GM23338 (cell line): ENCODE measurements around the gene OSBPL10. TPM values are rescaled to one million over a fixed set of nuclear protein-coding genes. Genes with fewer than 3 reads are reported as not detected.

Experiments used
- ATAC-seq: fragments of 200-7000 bp; cut with Tn5 transposase; 3 replicates; pipeline ENCODE4 v1.9.1; 2020
- DNase-seq: peaks from one replicate; pipeline ENCODE4 v3.0.0-alpha.2; 2015; ENCODE audit warnings: low spot score
- H2AFZ ChIP-seq: fragments of 200-600 bp; sonication (generic); 2 replicates; pipeline ENCODE4 v1.8.0; 2016; ENCODE audit warnings: antibody characterized with exemption, mild to moderate bottlenecking, moderate library complexity
- H3F3A ChIP-seq: fragments of 200-600 bp; sonication (generic); replicated peaks from 2 replicates; pipeline ENCODE4 v1.8.0; 2017; ENCODE audit warnings: antibody characterized with exemption, mixed run types, low read depth
- H3K27ac ChIP-seq: fragments of 200-600 bp; sonication (generic); 2 replicates; pipeline ENCODE4 v1.6.1; 2016; ENCODE audit warnings: low read depth
- H3K27me3 ChIP-seq: fragments of 200-600 bp; sonication (generic); 2 replicates; pipeline ENCODE4 v1.8.0; 2016; ENCODE audit warnings: mild to moderate bottlenecking, mixed run types, moderate library complexity; ENCODE audit not compliant: insufficient read depth
- H3K36me3 ChIP-seq: fragments of 200-600 bp; sonication (generic); 2 replicates; pipeline ENCODE4 v1.8.0; 2016; ENCODE audit warnings: mild to moderate bottlenecking; ENCODE audit not compliant: insufficient read depth
- H3K4me1 ChIP-seq: fragments of 200-600 bp; sonication (generic); 2 replicates; pipeline ENCODE4 v1.8.0; 2016; ENCODE audit warnings: mild to moderate bottlenecking, moderate library complexity; ENCODE audit not compliant: insufficient read depth
- H3K4me2 ChIP-seq: fragments of 200-600 bp; sonication (generic); 2 replicates; pipeline ENCODE4 v1.7.1; 2017; ENCODE audit warnings: mixed run types
- H3K4me3 ChIP-seq: fragments of 200-600 bp; sonication (generic); 2 replicates; pipeline ENCODE4 v1.6.1; 2016; ENCODE audit warnings: mixed run types
- H3K79me2 ChIP-seq: fragments of 200-600 bp; sonication (generic); replicated peaks from 2 replicates; pipeline ENCODE4 v1.8.0; 2017; ENCODE audit warnings: mild to moderate bottlenecking; ENCODE audit not compliant: insufficient read depth
- H3K9me2 ChIP-seq: fragments of 200-600 bp; sonication (generic); 2 replicates; pipeline ENCODE4 v1.8.0; 2017; ENCODE audit not compliant: insufficient read depth
- H4K20me1 ChIP-seq: fragments of 200-600 bp; sonication (generic); replicated peaks from 2 replicates; pipeline ENCODE4 v1.8.0; 2017; ENCODE audit warnings: mild to moderate bottlenecking; ENCODE audit not compliant: insufficient read depth
- H3K27ac Mint-ChIP-seq: 2 replicates; pipeline ENCODE4 v1.8.0; 2020; ENCODE audit warnings: inconsistent platforms, mild to moderate bottlenecking, moderate library complexity, mixed read lengths
- H3K27me3 Mint-ChIP-seq: 3 replicates; pipeline ENCODE4 v1.8.0; 2022; ENCODE audit warnings: low read depth, mild to moderate bottlenecking, moderate library complexity, mixed read lengths, inconsistent platforms; ENCODE audit not compliant: insufficient read depth, poor library complexity
- H3K36me3 Mint-ChIP-seq: 3 replicates; pipeline ENCODE4 v1.8.0; 2021; ENCODE audit warnings: low read depth, mild to moderate bottlenecking, inconsistent platforms, moderate library complexity, mixed read lengths
- H3K4me1 Mint-ChIP-seq: 3 replicates; pipeline ENCODE4 v1.8.0; 2020; ENCODE audit warnings: mild to moderate bottlenecking, inconsistent platforms, mixed read lengths
- H3K4me3 Mint-ChIP-seq: 3 replicates; pipeline ENCODE4 v1.8.0; 2021; ENCODE audit warnings: moderate library complexity, mild to moderate bottlenecking, inconsistent platforms, mixed read lengths
- H3K9me3 Mint-ChIP-seq: 3 replicates; pipeline ENCODE4 v1.8.0; 2020; ENCODE audit warnings: moderate library complexity, mild to moderate bottlenecking, inconsistent platforms, mixed read lengths
- CREB1 ChIP-seq: fragments of 250-450 bp; sonication (Bioruptor Pico); IDR thresholded peaks from 2 replicates; pipeline ENCODE4 v1.5.0; 2020; ENCODE audit warnings: low read depth, mild to moderate bottlenecking, moderate library complexity
- CTCF ChIP-seq, 2 experiments: fragments of 200-600 bp in 1 of 2; sonication (generic) in 1 of 2; conservative IDR thresholded peaks; 2 replicates each; pipeline versions ENCODE4 v1.5.1 to v1.6.1; 2016 to 2017; ENCODE audit warnings: antibody characterized with exemption in 2 of 2, low read depth in 2 of 2, mild to moderate bottlenecking in 2 of 2, moderate library complexity in 1 of 2
- ETS1 ChIP-seq: IDR thresholded peaks from 2 replicates; pipeline ENCODE4 v1.6.1; 2016; ENCODE audit warnings: antibody characterized with exemption
- EZH2 ChIP-seq: fragments of 200-600 bp; sonication (generic); IDR thresholded peaks from one replicate; pipeline ENCODE4 v1.8.0; 2017; ENCODE audit warnings: antibody characterized with exemption, mild to moderate bottlenecking, low read depth; ENCODE audit not compliant: unreplicated experiment
- EZH2phosphoT487 ChIP-seq: fragments of 200-600 bp; sonication (generic); IDR thresholded peaks from one replicate; pipeline ENCODE4 v1.8.1; 2018; ENCODE audit warnings: antibody characterized with exemption; ENCODE audit not compliant: unreplicated experiment
- JUNB ChIP-seq: IDR thresholded peaks from one replicate; pipeline ENCODE4 v1.6.1; 2016; ENCODE audit warnings: antibody characterized with exemption; ENCODE audit not compliant: unreplicated experiment
- NANOG ChIP-seq: IDR thresholded peaks from 2 replicates; pipeline ENCODE4 v1.6.1; 2016; ENCODE audit warnings: antibody characterized with exemption, borderline replicate concordance
- POLR2AphosphoS5 ChIP-seq: IDR thresholded peaks from 2 replicates; pipeline ENCODE4 v1.6.1; 2016; ENCODE audit warnings: antibody characterized with exemption, low read depth
- REST ChIP-seq: IDR thresholded peaks from one replicate; pipeline ENCODE4 v1.6.1; 2018; ENCODE audit warnings: antibody characterized with exemption; ENCODE audit not compliant: unreplicated experiment
- STAT1 ChIP-seq: IDR thresholded peaks from one replicate; pipeline ENCODE4 v1.6.1; 2016; ENCODE audit warnings: antibody characterized with exemption; ENCODE audit not compliant: unreplicated experiment
- ZNF114 ChIP-seq: fragments of 250-450 bp; sonication (Bioruptor Pico); IDR thresholded peaks from 2 replicates; pipeline ENCODE4 v1.5.0; 2020; ENCODE audit warnings: mild to moderate bottlenecking, moderate library complexity
- ZNF331 ChIP-seq: fragments of 250-450 bp; sonication (Bioruptor Pico); IDR thresholded peaks from 2 replicates; pipeline ENCODE4 v1.5.0; 2020; ENCODE audit warnings: low read depth, mild to moderate bottlenecking, moderate library complexity
- polyA plus RNA-seq: library from polyadenylated mRNA; unstranded; fragments of >200 nt; fragmentation: Nextera tagmentation; extraction: Ambion mirVana; gene quantifications from 2 replicates; pipeline ENCODE4 v1.2.1, GENCODE V29; 2016
- total RNA-seq: library from RNA; depleted of rRNA; stranded (reverse); fragments of >200 nt; shearing (Covaris generic); gene quantifications from 2 replicates; pipeline ENCODE4 v1.2.3, GENCODE V29; 2014
- TF ChIP-seq, protein P1 (sequence below): fragments of 250-450 bp; sonication (Bioruptor Pico); IDR thresholded peaks from 2 replicates; pipeline ENCODE4 v1.5.0; 2020; ENCODE audit warnings: mild to moderate bottlenecking, moderate library complexity

The OSBPL10 gene
- total and polyA plus RNA-seq, 2 experiments from 2014 or later, result 23.8 to 149 TPM

DNA sequence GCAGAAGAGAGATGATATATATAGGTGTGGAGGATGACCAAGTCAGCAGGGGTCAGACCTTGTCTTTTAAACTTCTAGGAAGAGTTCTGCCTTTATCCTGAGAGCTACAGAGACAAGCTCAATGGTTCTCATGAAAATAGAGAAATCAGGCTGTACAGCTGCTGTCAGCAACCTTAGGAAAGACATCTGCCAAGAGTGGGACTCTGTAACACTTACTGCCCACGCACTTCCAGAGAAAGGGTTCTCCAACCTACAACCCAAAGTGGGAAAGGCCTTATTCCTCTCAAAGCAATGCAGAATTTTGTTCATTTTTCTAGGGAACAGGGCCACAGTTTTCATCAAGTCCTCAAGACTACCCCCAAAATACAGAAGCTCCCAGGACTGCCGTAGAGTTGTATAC, 309.6 kb downstream of the OSBPL10 start:
- Histone ChIP-seq H3K9me2 (no peaks in the 10 kb centered on the region), H4K20me1 (peaks cover 4% of the 10 kb centered on the region; the same call in 1 of the 2 replicates)

More for the DNA sequence above, 309.6 kb downstream of the OSBPL10 start:
- Mint-ChIP-seq H3K4me3 (no peak overlapping the region), H3K4me1 (peaks cover 16% of the 10 kb centered on the region), H3K27me3 (no peaks in the 10 kb centered on the region), H3K27ac (no peak overlapping the region), H3K36me3 (peaks cover 52% of the 10 kb centered on the region), H3K9me3 (no peaks in the 10 kb centered on the region)
- Histone ChIP-seq H3K4me3 (no peak overlapping the region), H3F3A (no peaks in the 10 kb centered on the region), H3K36me3 (no peaks in the 10 kb centered on the region), H3K4me2 (no peak overlapping the region), H3K4me1 (no peaks in the 10 kb centered on the region), H3K27ac (no peak overlapping the region), H3K79me2 (peaks cover 2% of the 10 kb centered on the region; the same call in 1 of the 2 replicates), H3K27me3 (no peaks in the 10 kb centered on the region), H2AFZ (no peak overlapping the region)
- DNase-seq (no peak), ATAC-seq (no peak)
- TF ChIP-seq REST (no peak), ZNF331 (CRISPR knock-in tag) (no peak), EZH2phosphoT487 (no peak), CREB1 (no peak), ETS1 (no peak), NANOG (no peak), CTCF (conservative IDR thresholded peaks at IDR 0.05; ENCODE audit: low read depth in 2 of 2) (no peak), ZNF114 (CRISPR knock-in tag) (no peak), EZH2 (no peak), JUNB (no peak), STAT1 (no peak), POLR2AphosphoS5 (no peak)
- TF ChIP-seq, protein P1, sequence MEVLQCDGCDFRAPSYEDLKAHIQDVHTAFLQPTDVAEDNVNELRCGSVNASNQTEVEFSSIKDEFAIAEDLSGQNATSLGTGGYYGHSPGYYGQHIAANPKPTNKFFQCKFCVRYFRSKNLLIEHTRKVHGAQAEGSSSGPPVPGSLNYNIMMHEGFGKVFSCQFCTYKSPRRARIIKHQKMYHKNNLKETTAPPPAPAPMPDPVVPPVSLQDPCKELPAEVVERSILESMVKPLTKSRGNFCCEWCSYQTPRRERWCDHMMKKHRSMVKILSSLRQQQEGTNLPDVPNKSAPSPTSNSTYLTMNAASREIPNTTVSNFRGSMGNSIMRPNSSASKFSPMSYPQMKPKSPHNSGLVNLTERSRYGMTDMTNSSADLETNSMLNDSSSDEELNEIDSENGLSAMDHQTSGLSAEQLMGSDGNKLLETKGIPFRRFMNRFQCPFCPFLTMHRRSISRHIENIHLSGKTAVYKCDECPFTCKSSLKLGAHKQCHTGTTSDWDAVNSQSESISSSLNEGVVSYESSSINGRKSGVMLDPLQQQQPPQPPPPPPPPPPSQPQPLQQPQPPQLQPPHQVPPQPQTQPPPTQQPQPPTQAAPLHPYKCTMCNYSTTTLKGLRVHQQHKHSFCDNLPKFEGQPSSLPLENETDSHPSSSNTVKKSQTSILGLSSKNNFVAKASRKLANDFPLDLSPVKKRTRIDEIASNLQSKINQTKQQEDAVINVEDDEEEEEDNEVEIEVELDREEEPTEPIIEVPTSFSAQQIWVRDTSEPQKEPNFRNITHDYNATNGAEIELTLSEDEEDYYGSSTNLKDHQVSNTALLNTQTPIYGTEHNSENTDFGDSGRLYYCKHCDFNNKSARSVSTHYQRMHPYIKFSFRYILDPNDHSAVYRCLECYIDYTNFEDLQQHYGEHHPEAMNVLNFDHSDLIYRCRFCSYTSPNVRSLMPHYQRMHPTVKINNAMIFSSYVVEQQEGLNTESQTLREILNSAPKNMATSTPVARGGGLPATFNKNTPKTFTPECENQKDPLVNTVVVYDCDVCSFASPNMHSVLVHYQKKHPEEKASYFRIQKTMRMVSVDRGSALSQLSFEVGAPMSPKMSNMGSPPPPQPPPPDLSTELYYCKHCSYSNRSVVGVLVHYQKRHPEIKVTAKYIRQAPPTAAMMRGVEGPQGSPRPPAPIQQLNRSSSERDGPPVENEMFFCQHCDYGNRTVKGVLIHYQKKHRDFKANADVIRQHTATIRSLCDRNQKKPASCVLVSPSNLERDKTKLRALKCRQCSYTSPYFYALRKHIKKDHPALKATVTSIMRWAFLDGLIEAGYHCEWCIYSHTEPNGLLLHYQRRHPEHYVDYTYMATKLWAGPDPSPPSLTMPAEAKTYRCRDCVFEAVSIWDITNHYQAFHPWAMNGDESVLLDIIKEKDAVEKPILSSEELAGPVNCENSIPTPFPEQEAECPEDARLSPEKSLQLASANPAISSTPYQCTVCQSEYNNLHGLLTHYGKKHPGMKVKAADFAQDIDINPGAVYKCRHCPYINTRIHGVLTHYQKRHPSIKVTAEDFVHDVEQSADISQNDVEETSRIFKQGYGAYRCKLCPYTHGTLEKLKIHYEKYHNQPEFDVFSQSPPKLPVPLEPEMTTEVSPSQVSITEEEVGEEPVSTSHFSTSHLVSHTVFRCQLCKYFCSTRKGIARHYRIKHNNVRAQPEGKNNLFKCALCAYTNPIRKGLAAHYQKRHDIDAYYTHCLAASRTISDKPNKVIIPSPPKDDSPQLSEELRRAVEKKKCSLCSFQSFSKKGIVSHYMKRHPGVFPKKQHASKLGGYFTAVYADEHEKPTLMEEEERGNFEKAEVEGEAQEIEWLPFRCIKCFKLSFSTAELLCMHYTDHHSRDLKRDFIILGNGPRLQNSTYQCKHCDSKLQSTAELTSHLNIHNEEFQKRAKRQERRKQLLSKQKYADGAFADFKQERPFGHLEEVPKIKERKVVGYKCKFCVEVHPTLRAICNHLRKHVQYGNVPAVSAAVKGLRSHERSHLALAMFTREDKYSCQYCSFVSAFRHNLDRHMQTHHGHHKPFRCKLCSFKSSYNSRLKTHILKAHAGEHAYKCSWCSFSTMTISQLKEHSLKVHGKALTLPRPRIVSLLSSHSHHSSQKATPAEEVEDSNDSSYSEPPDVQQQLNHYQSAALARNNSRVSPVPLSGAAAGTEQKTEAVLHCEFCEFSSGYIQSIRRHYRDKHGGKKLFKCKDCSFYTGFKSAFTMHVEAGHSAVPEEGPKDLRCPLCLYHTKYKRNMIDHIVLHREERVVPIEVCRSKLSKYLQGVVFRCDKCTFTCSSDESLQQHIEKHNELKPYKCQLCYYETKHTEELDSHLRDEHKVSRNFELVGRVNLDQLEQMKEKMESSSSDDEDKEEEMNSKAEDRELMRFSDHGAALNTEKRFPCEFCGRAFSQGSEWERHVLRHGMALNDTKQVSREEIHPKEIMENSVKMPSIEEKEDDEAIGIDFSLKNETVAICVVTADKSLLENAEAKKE (CRISPR knock-in tag), result no peak
